Esophagus squamous epithelium (tissue), 4 donors: ENCODE results near the gene TLR5.

Experiments
- CTCF ChIP-seq, 6 experiments: fragments of 450-650 bp in 4 of 6; fragments of 200-600 bp in 2 of 6; sonication (generic) in 2 of 6; IDR thresholded peaks; one replicate each; pipeline ENCODE4 v1.5.1; 2016 to 2019; ENCODE audit warnings: antibody characterized with exemption in 6 of 6, mild to moderate bottlenecking in 4 of 6, moderate library complexity in 4 of 6
- POLR2A ChIP-seq, 4 donors: fragments of 450-650 bp; IDR thresholded peaks; one replicate each; pipeline ENCODE4 v1.6.1; 2017; ENCODE audit warnings: antibody characterized with exemption in 4 of 4, mild to moderate bottlenecking in 4 of 4, moderate library complexity in 3 of 4

- TF ChIP-seq CTCF (IDR thresholded peaks at IDR 0.05) (no peak), POLR2A (IDR thresholded peaks at IDR 0.05) (no peak)
Measured at GRCh38 chr1:223105568-223105967, 37.5 kb downstream of the TLR5 start.
